ENCODE data around the gene SCN11A. TPM values are rescaled to one million over a fixed set of nuclear protein-coding genes. Genes with fewer than 3 reads are reported as not detected.

The SCN11A gene
- total RNA-seq, 1 experiment from 2014 or later, result not detected

DNA sequence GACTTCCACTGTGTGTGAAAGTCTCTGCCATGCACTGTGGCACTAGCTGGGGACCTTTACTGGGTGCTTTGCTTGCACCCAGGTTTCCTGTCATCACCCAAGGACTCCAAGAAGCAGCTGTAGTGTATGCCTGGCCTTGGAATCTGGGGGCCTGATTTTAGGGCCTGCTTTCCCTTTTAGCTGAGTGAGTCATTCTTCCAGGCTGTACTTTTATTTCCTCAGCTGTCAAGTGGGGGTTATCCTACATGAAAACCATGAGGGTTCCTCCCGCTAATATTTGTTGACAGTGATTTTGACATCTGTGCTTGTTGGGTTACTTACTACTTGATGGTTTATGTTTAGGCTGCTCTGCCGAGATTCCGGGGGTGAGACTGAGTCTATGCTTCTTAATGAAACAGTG is 37.1 kb upstream of the SCN11A start:
- no TSS peak for BruUV-seq (replicated peaks)
- intact Hi-C loops (cut with micrococcal nuclease; ENCODE audit: unreplicated experiment) (no loop called here), in situ Hi-C loops (cut with HindIII; ENCODE audit: low pct_unique_long_range_greater_than_20kb, low sequenced_read_pairs) (no loop called here)
- TF ChIP-seq SIN3A (IDR thresholded peaks at IDR 0.05; ENCODE audit: borderline replicate concordance, insufficient read depth, low read depth, low read length), result no peak
- TF ChIP-seq, protein P1, sequence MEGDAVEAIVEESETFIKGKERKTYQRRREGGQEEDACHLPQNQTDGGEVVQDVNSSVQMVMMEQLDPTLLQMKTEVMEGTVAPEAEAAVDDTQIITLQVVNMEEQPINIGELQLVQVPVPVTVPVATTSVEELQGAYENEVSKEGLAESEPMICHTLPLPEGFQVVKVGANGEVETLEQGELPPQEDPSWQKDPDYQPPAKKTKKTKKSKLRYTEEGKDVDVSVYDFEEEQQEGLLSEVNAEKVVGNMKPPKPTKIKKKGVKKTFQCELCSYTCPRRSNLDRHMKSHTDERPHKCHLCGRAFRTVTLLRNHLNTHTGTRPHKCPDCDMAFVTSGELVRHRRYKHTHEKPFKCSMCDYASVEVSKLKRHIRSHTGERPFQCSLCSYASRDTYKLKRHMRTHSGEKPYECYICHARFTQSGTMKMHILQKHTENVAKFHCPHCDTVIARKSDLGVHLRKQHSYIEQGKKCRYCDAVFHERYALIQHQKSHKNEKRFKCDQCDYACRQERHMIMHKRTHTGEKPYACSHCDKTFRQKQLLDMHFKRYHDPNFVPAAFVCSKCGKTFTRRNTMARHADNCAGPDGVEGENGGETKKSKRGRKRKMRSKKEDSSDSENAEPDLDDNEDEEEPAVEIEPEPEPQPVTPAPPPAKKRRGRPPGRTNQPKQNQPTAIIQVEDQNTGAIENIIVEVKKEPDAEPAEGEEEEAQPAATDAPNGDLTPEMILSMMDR (IDR thresholded peaks at IDR 0.05), result no peak
- no peak for TF ChIP-seq POLR2AphosphoS5 (IDR thresholded peaks at IDR 0.05; ENCODE audit: low read depth, low read length)
- TF ChIP-seq, protein P2, sequence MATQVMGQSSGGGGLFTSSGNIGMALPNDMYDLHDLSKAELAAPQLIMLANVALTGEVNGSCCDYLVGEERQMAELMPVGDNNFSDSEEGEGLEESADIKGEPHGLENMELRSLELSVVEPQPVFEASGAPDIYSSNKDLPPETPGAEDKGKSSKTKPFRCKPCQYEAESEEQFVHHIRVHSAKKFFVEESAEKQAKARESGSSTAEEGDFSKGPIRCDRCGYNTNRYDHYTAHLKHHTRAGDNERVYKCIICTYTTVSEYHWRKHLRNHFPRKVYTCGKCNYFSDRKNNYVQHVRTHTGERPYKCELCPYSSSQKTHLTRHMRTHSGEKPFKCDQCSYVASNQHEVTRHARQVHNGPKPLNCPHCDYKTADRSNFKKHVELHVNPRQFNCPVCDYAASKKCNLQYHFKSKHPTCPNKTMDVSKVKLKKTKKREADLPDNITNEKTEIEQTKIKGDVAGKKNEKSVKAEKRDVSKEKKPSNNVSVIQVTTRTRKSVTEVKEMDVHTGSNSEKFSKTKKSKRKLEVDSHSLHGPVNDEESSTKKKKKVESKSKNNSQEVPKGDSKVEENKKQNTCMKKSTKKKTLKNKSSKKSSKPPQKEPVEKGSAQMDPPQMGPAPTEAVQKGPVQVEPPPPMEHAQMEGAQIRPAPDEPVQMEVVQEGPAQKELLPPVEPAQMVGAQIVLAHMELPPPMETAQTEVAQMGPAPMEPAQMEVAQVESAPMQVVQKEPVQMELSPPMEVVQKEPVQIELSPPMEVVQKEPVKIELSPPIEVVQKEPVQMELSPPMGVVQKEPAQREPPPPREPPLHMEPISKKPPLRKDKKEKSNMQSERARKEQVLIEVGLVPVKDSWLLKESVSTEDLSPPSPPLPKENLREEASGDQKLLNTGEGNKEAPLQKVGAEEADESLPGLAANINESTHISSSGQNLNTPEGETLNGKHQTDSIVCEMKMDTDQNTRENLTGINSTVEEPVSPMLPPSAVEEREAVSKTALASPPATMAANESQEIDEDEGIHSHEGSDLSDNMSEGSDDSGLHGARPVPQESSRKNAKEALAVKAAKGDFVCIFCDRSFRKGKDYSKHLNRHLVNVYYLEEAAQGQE (IDR thresholded peaks at IDR 0.05; ENCODE audit: insufficient read depth in 1 of 2, low read depth in 2 of 2, low read length in 1 of 2), result no peak
- no peak for TF ChIP-seq TCF7L2 (IDR thresholded peaks at IDR 0.05; ENCODE audit: low read depth, low read length)
- POLR2A ChIA-PET, result no interaction called here
- Histone ChIP-seq H3K4me3 (ENCODE audit: low read depth in 2 of 2, low read length in 2 of 2) (no peak overlapping the region), H3K36me3 (ENCODE audit: control insufficient read depth, insufficient read depth, low read length) (no peaks in the 10 kb centered on the region; the same call in 1 of the 2 replicates), H3K9me3 (ENCODE audit: control insufficient read depth, insufficient read depth, low read depth, low read length) (no peaks in the 10 kb centered on the region), H3K4me1 (ENCODE audit: control insufficient read depth, insufficient read depth, low read length) (no peaks in the 10 kb centered on the region), H3K27ac (ENCODE audit: low read length) (no peak overlapping the region), H3K27me3 (ENCODE audit: control insufficient read depth, insufficient read depth, low read length) (no peaks in the 10 kb centered on the region)
- CTCF ChIA-PET, result no interaction called here
- DNase-seq (ENCODE audit: low read depth, low spot score) (no peak), ATAC-seq (no peak)

DNA sequence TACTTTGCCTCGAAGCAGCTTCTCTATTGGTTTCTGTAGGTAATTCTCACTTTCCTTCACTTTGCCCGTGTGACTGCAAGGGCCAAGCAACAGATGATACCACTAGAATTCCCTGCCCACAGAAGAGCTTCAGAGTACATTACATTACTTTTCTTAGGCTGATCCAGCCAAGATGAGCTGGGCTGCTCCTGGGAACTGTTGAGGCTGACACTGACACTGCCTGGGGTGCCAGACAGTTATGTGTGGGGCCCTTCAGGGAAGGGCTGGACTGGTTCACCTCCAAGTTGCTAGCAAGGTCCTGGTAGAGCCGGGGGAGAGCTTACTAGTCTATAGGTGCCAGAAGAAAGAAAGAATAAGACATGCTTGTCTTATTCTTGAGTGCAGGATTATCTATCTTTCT is 36.7 kb upstream of the SCN11A start:
- no peaks in the 10 kb centered on the region for H3K27me3 ChIP-seq (ENCODE audit: control insufficient read depth, insufficient read depth, low read length)
- in situ Hi-C loops (cut with HindIII; ENCODE audit: low pct_unique_long_range_greater_than_20kb, low sequenced_read_pairs), result no loop called here
- H3K27ac ChIP-seq (ENCODE audit: low read length), result no peak overlapping the region
- no peaks in the 10 kb centered on the region; the same call in 1 of the 2 replicates for H3K36me3 ChIP-seq (ENCODE audit: control insufficient read depth, insufficient read depth, low read length)
- DNase-seq (ENCODE audit: low read depth, low spot score) (no peak), ATAC-seq (no peak)
- ChIA-PET CTCF (no interaction called here), POLR2A (no interaction called here)
- H3K4me1 ChIP-seq (ENCODE audit: control insufficient read depth, insufficient read depth, low read length), result no peaks in the 10 kb centered on the region
- TF ChIP-seq, protein P1 (IDR thresholded peaks at IDR 0.05), result no peak
- TF ChIP-seq POLR2AphosphoS5 (IDR thresholded peaks at IDR 0.05; ENCODE audit: low read depth, low read length), result no peak
- no peak for TF ChIP-seq TCF7L2 (IDR thresholded peaks at IDR 0.05; ENCODE audit: low read depth, low read length)
- TF ChIP-seq SIN3A (IDR thresholded peaks at IDR 0.05; ENCODE audit: borderline replicate concordance, insufficient read depth, low read depth, low read length), result no peak
- TF ChIP-seq, protein P2 (IDR thresholded peaks at IDR 0.05; ENCODE audit: insufficient read depth in 1 of 2, low read depth in 2 of 2, low read length in 1 of 2), result no peak
- no TSS peak for BruUV-seq (replicated peaks)
- H3K4me3 ChIP-seq (ENCODE audit: low read depth in 2 of 2, low read length in 2 of 2), result no peak overlapping the region
- intact Hi-C loops (cut with micrococcal nuclease; ENCODE audit: unreplicated experiment), result no loop called here
- H3K9me3 ChIP-seq (ENCODE audit: control insufficient read depth, insufficient read depth, low read depth, low read length), result no peaks in the 10 kb centered on the region
